ENCODE data around the gene UBASH3B. TPM values are rescaled to one million over a fixed set of nuclear protein-coding genes. Genes with fewer than 3 reads are reported as not detected.

The UBASH3B gene
- total RNA-seq, 3 donors from 2014 or later: 3.5 to 5.9 (median 3.9) TPM

DNA sequence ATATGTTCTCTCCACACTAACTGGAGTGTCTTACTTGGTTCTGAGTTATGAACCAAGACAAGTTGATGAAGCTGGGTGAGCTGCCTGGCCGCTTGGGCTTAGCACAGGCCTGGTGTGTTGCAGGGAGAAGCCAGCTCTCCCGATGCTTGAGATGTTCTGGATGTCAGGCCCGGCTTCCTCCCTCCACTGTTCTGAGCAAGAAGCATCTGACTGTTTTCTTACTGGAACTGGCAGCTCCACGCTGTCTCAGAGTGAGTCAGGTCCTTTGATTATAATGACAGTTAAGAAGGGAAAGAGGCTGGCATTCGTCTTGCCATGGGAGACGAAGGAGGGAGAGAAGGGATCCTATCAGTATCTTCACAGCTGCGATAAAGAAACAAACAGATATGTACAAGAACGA is 136.3 kb downstream of the UBASH3B start:
- intact Hi-C loops (cut with DNase I, micrococcal nuclease): loop anchor here in 1 of 2 donors (10.0 kb wide), 1 partner anchor 63 kb away; no protein-coding TSS in a partner anchor
- TF ChIP-seq, protein P1, sequence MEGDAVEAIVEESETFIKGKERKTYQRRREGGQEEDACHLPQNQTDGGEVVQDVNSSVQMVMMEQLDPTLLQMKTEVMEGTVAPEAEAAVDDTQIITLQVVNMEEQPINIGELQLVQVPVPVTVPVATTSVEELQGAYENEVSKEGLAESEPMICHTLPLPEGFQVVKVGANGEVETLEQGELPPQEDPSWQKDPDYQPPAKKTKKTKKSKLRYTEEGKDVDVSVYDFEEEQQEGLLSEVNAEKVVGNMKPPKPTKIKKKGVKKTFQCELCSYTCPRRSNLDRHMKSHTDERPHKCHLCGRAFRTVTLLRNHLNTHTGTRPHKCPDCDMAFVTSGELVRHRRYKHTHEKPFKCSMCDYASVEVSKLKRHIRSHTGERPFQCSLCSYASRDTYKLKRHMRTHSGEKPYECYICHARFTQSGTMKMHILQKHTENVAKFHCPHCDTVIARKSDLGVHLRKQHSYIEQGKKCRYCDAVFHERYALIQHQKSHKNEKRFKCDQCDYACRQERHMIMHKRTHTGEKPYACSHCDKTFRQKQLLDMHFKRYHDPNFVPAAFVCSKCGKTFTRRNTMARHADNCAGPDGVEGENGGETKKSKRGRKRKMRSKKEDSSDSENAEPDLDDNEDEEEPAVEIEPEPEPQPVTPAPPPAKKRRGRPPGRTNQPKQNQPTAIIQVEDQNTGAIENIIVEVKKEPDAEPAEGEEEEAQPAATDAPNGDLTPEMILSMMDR (IDR thresholded peaks at IDR 0.05): no peak
- Histone ChIP-seq H3K36me3 (ENCODE audit: low read depth) (no peaks in the 10 kb centered on the region), H3K4me1 (ENCODE audit: low read depth) (no peaks in the 10 kb centered on the region), H3K4me3 (no peak overlapping the region), H3K9me3 (no peaks in the 10 kb centered on the region)
- ATAC-seq: no peak
- DNase-seq: no peak

DNA sequence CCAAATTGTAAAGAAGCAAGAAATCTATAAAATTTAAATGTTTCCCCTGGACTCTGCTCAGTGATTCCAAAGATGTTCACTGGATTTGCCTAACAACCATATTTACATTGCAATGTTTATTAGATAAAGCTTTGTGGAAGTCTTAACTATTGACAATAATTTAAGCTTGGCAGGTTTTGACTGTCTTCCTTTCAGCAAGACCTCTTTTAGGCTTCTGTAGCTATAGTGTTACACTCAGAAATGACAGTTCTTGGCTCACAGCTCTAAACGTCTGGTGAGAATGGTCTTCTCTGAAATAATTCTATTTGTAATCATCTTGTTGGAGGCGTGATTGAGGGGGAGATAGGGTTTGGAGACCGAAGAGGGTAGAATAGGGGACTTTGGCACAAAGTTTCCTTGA is 138.0 kb downstream of the UBASH3B start:
- H3K4me3 ChIP-seq: no peak overlapping the region
- TF ChIP-seq, protein P1 (IDR thresholded peaks at IDR 0.05): no peak
- H3K4me1 ChIP-seq (ENCODE audit: low read depth): no peaks in the 10 kb centered on the region
- DNase-seq (no peak), ATAC-seq (no peak)
- no peaks in the 10 kb centered on the region for H3K36me3 ChIP-seq (ENCODE audit: low read depth)
- no peaks in the 10 kb centered on the region for H3K9me3 ChIP-seq
- intact Hi-C loops (cut with DNase I, micrococcal nuclease): loop anchor here in 1 of 2 donors (10.0 kb wide), 1 partner anchor 61 kb away; no protein-coding TSS in a partner anchor

DNA sequence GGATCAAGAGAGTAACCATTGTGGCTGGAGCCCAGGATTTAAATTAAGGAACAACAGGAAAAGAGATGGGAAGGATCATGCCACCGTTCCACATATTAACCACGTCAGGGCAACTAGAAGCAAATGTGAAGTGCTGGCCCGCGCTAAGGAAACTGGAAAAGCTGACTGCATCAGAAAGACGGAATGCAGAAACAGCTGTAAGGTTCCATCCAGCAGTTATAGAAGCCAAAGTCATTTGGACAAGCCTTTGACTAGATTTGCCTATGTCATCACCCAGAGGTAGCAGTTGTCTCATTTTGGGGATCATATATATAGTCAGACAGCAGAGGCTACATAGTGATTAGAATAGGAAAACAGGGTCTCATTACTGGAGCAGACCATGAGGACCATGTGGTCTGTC is 139.8 kb downstream of the UBASH3B start:
- intact Hi-C loops (cut with DNase I, micrococcal nuclease): loop anchor here in 1 of 2 donors (10.0 kb wide), 1 partner anchor 59 kb away; no protein-coding TSS in a partner anchor
- ATAC-seq (no peak), DNase-seq (no peak)
- H3K4me1 ChIP-seq (ENCODE audit: low read depth): peaks cover 2% of the 10 kb centered on the region
- H3K4me3 ChIP-seq: no peak overlapping the region
- no peaks in the 10 kb centered on the region for H3K9me3 ChIP-seq
- TF ChIP-seq, protein P1 (IDR thresholded peaks at IDR 0.05): no peak
- no peaks in the 10 kb centered on the region for H3K36me3 ChIP-seq (ENCODE audit: low read depth)

DNA sequence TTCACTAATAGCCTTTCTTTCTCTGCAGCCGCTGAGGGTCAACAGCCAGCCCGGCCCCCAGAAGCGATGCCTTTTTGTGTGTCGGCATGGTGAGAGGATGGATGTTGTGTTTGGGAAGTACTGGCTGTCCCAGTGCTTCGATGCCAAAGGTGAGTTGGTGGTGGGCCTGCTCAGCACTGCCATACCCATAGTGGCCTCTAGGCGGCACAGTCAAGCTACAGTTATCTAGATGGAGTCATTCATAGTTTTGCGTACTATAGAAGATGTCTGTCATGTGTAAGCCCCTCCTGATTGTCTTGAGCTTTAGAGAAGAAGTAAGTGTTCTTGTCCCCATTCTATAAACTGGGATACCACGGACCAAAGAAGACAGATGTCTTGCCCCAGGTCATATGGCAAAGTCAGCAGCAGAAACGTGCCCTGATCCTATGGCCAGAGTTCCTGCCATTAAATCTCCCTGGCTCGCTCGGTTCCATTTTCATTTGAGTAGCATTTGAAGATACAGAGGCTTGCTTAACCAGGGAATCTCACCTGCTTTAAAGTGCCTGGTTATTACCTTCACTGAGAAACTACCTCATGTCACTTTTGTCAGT is 140.7 kb downstream of the UBASH3B start:
- TF ChIP-seq, protein P1 (IDR thresholded peaks at IDR 0.05): peak; percentile 46
- DNase-seq (peak in 2 of 3 donors; percentile 70 to 75), ATAC-seq (peak; percentile 76)
- intact Hi-C loops (cut with DNase I, micrococcal nuclease): loop anchor here in 1 of 2 donors (10.0 kb wide), 1 partner anchor 59 kb away; no protein-coding TSS in a partner anchor
- H3K9me3 ChIP-seq: no peaks in the 10 kb centered on the region
- peaks cover 2% of the 10 kb centered on the region for H3K4me1 ChIP-seq (ENCODE audit: low read depth)
- no peak overlapping the region for H3K4me3 ChIP-seq
- H3K36me3 ChIP-seq (ENCODE audit: low read depth): no peaks in the 10 kb centered on the region

DNA sequence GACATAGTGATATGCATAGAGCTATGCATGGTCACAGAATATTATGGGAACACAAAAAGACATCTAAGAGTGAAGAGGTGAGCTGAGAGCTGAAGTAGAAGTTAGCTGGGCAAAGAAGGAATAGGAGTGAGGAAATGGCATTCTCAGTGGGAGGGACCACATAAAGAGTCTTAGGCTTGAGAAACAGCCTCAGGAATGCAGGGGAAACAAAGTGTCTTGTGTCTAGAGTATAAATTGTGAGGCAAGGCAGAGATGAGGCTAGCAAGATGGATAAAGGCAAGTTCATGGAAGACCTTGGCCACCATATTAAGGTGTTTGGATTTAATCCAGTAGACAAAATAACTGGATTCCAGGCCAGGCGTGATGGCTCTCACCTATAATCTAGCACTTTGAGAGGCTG is 142.1 kb downstream of the UBASH3B start:
- Histone ChIP-seq H3K9me3 (no peaks in the 10 kb centered on the region), H3K4me3 (no peak overlapping the region), H3K4me1 (ENCODE audit: low read depth) (peaks cover 2% of the 10 kb centered on the region), H3K36me3 (ENCODE audit: low read depth) (no peaks in the 10 kb centered on the region)
- DNase-seq (no peak), ATAC-seq (no peak)
- intact Hi-C loops (cut with DNase I, micrococcal nuclease): loop anchor here in 1 of 2 donors (10.0 kb wide), 1 partner anchor 57 kb away; no protein-coding TSS in a partner anchor
- TF ChIP-seq, protein P1 (IDR thresholded peaks at IDR 0.05): no peak
